Lung (tissue), 12 donors: Measurements from ENCODE around the gene ST8SIA1. TPM values are rescaled to one million over a fixed set of nuclear protein-coding genes. Genes with fewer than 3 reads are reported as not detected.
A peak's percentile ranks its signal among the peaks of the same experiment; 100 is the strongest.
"Not testable (repeated sequence)": the region's sequence is repeated elsewhere in the genome, so short reads cannot be mapped to it uniquely, and the experiment has no call there.

Experiments
- ATAC-seq: fragments of 200-7000 bp; cut with Tn5 transposase; one replicate; pipeline ENCODE4 v1.9.1; 2020; ENCODE audit warnings: moderate number of reproducible peaks; ENCODE audit not compliant: insufficient read depth, low FRiP score
- DNase-seq, 3 donors: peaks; one replicate each; pipeline ENCODE4 v3.0.0-alpha.2; 2013 to 2017
- H3K27ac ChIP-seq, 2 donors: one replicate each; pipeline ENCODE4 v1.5.1; 2013; ENCODE audit warnings: mild to moderate bottlenecking in 2 of 2, moderate library complexity in 2 of 2, control low read depth in 1 of 2, inconsistent platforms in 1 of 2, low read depth in 1 of 2, low read length in 1 of 2
- H3K27me3 ChIP-seq, 3 donors: one replicate each; pipeline ENCODE4 v1.5.1; 2013; ENCODE audit warnings: low read length in 2 of 3; ENCODE audit not compliant: control insufficient read depth in 3 of 3, insufficient read depth in 3 of 3
- H3K36me3 ChIP-seq, 4 donors: one replicate each; pipeline ENCODE4 v1.5.1; 2013; ENCODE audit warnings: low read length in 4 of 4, mild to moderate bottlenecking in 1 of 4, moderate library complexity in 1 of 4; ENCODE audit not compliant: control insufficient read depth in 4 of 4, insufficient read depth in 4 of 4
- H3K4me1 ChIP-seq, 5 donors: one replicate each; pipeline ENCODE4 v1.5.1; 2013; ENCODE audit warnings: low read length in 5 of 5, mild to moderate bottlenecking in 2 of 5, moderate library complexity in 1 of 5; ENCODE audit not compliant: control insufficient read depth in 5 of 5, insufficient read depth in 5 of 5
- H3K4me3 ChIP-seq: one replicate; pipeline ENCODE4 v1.5.1; 2013; ENCODE audit warnings: mild to moderate bottlenecking, control low read depth, moderate library complexity
- H3K9ac ChIP-seq, 2 donors: one replicate each; pipeline ENCODE4 v1.5.1; 2013; ENCODE audit warnings: low read length in 2 of 2, control low read depth in 1 of 2; ENCODE audit not compliant: insufficient read depth in 1 of 2
- H3K9me3 ChIP-seq, 4 donors: one replicate each; pipeline ENCODE4 v1.5.1; 2013; ENCODE audit warnings: low read length in 3 of 4, mild to moderate bottlenecking in 1 of 4, moderate library complexity in 1 of 4; ENCODE audit not compliant: control insufficient read depth in 4 of 4, insufficient read depth in 3 of 4
- WGBS, 2 donors: extraction: QIAGEN DNeasy Blood & Tissue Kit; methylation state at CpG; one replicate each; pipeline ENCODE4 v1.1.7; 2013; 5-methylcytosine and 5-hydroxymethylcytosine counted together
- polyA plus RNA-seq, 2 donors: library from polyadenylated mRNA; stranded (reverse); fragments of 200-250 nt; gene quantifications; one replicate each; pipeline ENCODE4 v1.2.1, GENCODE V29; 2013
- total RNA-seq, 2 donors: library from RNA; depleted of rRNA in 1 of 2; stranded (reverse); fragments of >200 nt in 1 of 2; gene quantifications; one replicate each; pipeline ENCODE4 v1.2.1, GENCODE V29; 2014 to 2021
- TF ChIP-seq, protein P1 (sequence below): IDR thresholded peaks from 2 replicates; pipeline ENCODE4 v1.5.1; 2012; ENCODE audit warnings: mild to moderate bottlenecking; ENCODE audit errors: control extremely low read depth, extremely low read depth
- donor health status: control.
- donor health status: control.
- donor health status: Bipolar disorder and iron deficiency.
- donor health status: healthy.
- donor health status: DM: yes; HTN: yes; CAD: no.

The ST8SIA1 gene
- total and polyA plus RNA-seq, 4 donors, result 1.2 to 20.9 (median 3.5) TPM

DNA sequence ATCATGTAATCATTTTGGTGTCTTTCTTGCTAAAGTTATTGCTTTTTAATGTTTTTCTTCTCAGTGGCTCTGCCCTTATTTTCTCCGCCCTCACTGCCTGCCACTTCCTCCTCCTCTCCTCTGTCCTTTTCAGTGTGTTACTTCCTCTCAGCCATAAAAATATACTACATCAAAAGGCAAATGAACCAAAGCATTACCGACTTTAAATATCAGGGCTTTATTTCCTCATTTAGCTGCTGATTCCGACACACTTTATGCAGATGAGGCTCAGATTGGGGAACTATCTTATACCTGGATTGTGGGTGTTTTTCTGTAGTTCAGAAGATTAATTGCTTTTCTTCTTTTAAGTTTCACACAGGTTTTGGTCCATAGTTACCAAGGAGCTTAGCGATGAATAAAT lies 170.4 kb downstream of the ST8SIA1 start:
- no peaks in the 10 kb centered on the region for H3K27me3 ChIP-seq
- H3K9me3 ChIP-seq, result no peaks in the 10 kb centered on the region
- H3K4me1 ChIP-seq, result peaks cover 0 to 4% (median 0%) of the 10 kb centered on the region in 5 donors
- no peak overlapping the region for H3K27ac ChIP-seq
- no peak overlapping the region for H3K4me3 ChIP-seq
- DNase-seq (no peak), ATAC-seq (no peak)
- WGBS, 2 donors, result 32 to 58% methylated on average over 4 of the region's 4 CpGs
- TF ChIP-seq, protein P1, sequence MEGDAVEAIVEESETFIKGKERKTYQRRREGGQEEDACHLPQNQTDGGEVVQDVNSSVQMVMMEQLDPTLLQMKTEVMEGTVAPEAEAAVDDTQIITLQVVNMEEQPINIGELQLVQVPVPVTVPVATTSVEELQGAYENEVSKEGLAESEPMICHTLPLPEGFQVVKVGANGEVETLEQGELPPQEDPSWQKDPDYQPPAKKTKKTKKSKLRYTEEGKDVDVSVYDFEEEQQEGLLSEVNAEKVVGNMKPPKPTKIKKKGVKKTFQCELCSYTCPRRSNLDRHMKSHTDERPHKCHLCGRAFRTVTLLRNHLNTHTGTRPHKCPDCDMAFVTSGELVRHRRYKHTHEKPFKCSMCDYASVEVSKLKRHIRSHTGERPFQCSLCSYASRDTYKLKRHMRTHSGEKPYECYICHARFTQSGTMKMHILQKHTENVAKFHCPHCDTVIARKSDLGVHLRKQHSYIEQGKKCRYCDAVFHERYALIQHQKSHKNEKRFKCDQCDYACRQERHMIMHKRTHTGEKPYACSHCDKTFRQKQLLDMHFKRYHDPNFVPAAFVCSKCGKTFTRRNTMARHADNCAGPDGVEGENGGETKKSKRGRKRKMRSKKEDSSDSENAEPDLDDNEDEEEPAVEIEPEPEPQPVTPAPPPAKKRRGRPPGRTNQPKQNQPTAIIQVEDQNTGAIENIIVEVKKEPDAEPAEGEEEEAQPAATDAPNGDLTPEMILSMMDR, result no peak
- no peak overlapping the region for H3K9ac ChIP-seq
- H3K36me3 ChIP-seq, result no peaks in the 10 kb centered on the region

DNA sequence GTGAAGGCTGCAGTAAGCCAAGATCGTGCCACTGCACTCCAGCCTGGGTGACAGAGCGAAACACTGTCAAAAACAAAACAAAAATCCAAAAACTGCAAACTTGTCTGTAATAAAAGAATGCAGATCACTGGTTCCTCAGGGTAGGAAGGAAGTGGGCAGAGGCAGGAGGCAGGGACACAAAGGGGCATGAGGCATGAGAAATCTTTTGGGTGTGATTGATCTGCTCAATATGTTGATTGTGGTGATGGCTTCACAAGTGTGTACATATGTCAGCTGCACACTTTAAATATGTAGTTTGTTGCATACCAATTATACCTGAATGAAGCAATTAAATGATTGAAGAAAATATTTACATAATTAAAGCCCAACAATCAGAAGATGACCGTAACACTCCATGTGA lies 170.9 kb downstream of the ST8SIA1 start:
- Histone ChIP-seq H3K36me3 (no peaks in the 10 kb centered on the region), H3K4me1 (peaks cover 0 to 4% (median 0%) of the 10 kb centered on the region in 5 donors), H3K27me3 (no peaks in the 10 kb centered on the region), H3K4me3 (no peak overlapping the region), H3K27ac (no peak overlapping the region), H3K9ac (no peak overlapping the region), H3K9me3 (no peaks in the 10 kb centered on the region)
- TF ChIP-seq, protein P1, result no peak
- DNase-seq, result no peak
- ATAC-seq, result no peak
- WGBS, 2 donors, result 70 to 87% methylated on average over 3 of the region's 3 CpGs

DNA sequence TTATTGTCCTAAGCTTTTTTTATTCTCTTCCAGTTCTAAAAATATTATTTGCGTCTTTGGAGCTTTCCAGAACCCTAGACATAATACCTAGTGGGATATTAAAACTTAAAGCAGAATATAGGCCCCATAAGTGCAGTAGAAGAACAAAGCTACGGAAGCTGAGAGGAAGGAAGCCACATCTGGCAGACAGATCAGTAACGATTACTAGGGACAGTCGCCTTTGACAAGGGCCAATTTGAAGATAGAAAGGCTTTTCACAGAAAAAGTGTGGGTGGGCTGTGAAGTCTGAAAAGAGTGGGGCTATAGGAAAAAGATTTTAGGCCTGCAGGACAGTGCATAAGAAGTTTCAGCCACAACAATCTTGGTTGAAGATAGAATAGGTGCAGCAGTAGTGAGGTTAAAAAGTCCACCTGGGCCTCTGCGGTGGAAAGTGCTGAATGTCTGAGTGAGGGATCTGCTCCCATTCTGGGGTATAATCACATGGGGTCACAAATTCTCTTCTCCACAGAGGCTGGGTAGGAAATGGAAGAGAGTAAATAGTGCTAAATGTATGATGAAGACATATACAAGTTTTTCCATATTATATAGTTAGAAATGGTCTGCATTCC lies 174.0 kb downstream of the ST8SIA1 start:
- Histone ChIP-seq H3K4me1 (peaks cover 0 to 4% (median 0%) of the 10 kb centered on the region in 5 donors), H3K36me3 (no peaks in the 10 kb centered on the region), H3K4me3 (no peak overlapping the region), H3K27me3 (no peaks in the 10 kb centered on the region), H3K9ac (no peak overlapping the region), H3K9me3 (no peaks in the 10 kb centered on the region), H3K27ac (no peak overlapping the region)
- DNase-seq, result peak in 1 of 3 donors; percentile 20
- TF ChIP-seq, protein P1, result no peak
- 18 to 33% methylated on average over 5 of the region's 5 CpGs for WGBS, 2 donors
- no peak for ATAC-seq

DNA sequence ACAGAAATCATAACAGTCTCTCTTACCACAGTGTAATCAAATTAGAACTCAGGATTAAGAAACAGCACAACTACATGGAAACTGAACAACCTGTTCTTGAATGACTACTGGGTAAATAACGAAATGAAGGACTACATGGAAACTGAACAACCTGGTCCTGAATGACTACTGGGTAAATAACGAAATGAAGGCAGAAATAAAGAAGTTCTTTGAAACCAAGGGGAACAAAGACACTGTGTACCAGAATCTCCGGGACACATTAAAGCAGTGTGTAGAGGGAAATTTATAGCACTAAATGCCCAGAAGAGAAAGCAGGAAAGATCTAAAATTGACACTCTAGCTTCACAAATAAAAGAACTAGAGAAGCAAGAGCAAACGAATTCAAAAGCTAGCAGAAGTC lies 185.2 kb downstream of the ST8SIA1 start:
- H3K9ac ChIP-seq, H3K9me3 ChIP-seq, DNase-seq, H3K27ac ChIP-seq, H3K36me3 ChIP-seq, H3K4me3 ChIP-seq, ATAC-seq, H3K27me3 ChIP-seq, H3K4me1 ChIP-seq: not testable (repeated sequence)
- WGBS, 2 donors, result 69 to 86% methylated on average over 4 of the region's 4 CpGs

DNA sequence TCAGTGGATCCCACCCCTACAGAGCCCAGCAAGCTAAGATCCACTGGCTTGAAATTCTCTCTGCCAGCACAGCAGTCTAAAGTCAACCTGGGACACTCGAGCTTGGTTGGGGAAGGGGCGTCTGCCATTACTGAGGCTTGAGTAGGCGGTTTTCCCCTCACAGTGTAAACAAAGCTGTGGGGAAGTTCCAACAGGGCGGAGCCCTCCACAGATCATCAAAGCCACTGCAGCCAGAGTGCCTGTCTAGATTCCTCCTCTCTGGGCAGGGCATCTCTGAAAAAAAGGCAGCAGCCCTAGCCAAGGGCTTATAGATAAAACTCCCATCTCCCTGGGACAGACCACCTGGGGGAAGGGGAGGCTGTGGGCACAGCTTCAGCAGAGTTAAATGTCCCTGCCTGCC lies 187.8 kb downstream of the ST8SIA1 start:
- not testable (repeated sequence) for H3K36me3 ChIP-seq, H3K27me3 ChIP-seq, DNase-seq, H3K4me3 ChIP-seq, ATAC-seq, H3K9me3 ChIP-seq, H3K9ac ChIP-seq, H3K27ac ChIP-seq, H3K4me1 ChIP-seq
- WGBS, 2 donors, result 55 to 84% methylated on average over 4 of the region's 4 CpGs
